GM21576 (cell line): Measurements from ENCODE around the gene WDR35.

Experiments
- ATAC-seq: cut with Tn5 transposase; IDR thresholded peaks from one replicate; pipeline ENCODE4 v1.9.1; 2021; ENCODE audit warnings: mild to moderate bottlenecking, moderate library complexity; ENCODE audit not compliant: unreplicated experiment

WDR35 gene

GRCh38 chr2:19872302-19872701 lies 117.6 kb downstream of the WDR35 start:
- ATAC-seq = no peak

- ATAC-seq = no peak
Observed at GRCh38 chr2:19871836-19872235, 118.1 kb downstream of the WDR35 start.

GRCh38 chr2:19870792-19871191 lies 119.1 kb downstream of the WDR35 start:
- ATAC-seq = no peak

- peak; percentile 70 for ATAC-seq
Observed at GRCh38 chr2:19868701-19869580, 121.0 kb downstream of the WDR35 start.

- ATAC-seq = no peak
Observed at GRCh38 chr2:19868224-19868623, 121.7 kb downstream of the WDR35 start.

- ATAC-seq = no peak
Observed at GRCh38 chr2:19866771-19867170, 123.1 kb downstream of the WDR35 start.

- peak; percentile 31 for ATAC-seq
Observed at GRCh38 chr2:19865151-19865550, 124.8 kb downstream of the WDR35 start.

- ATAC-seq = no peak
Observed at GRCh38 chr2:19864381-19864780, 125.5 kb downstream of the WDR35 start.

- ATAC-seq = peak; percentile 81
Observed at GRCh38 chr2:19863303-19864041, 126.4 kb downstream of the WDR35 start.

- ATAC-seq = no peak
Observed at GRCh38 chr2:19861813-19862212, 128.1 kb downstream of the WDR35 start.
